Motor neuron (in vitro differentiated cells): ENCODE results near the gene AKT2. TPM values are rescaled to one million over a fixed set of nuclear protein-coding genes. Genes with fewer than 3 reads are reported as not detected.

ENCODE experiments used
- ATAC-seq, 8 experiments: fragments of 200-7000 bp; cut with Tn5 transposase; replicated peaks in 6 of 8; 2 replicates each; pipeline ENCODE4 v1.8.0; 2021; ENCODE audit warnings: mild to moderate bottlenecking in 8 of 8, moderate library complexity in 8 of 8
- H3K27ac ChIP-seq, 2 donors: fragments of 250-450 bp; sonication (Bioruptor Pico); 2 replicates each; pipeline ENCODE4 v1.9.0; 2021; ENCODE audit warnings: antibody characterized with exemption in 2 of 2, mild to moderate bottlenecking in 2 of 2, moderate library complexity in 1 of 2
- H3K4me1 ChIP-seq, 2 donors: fragments of 250-450 bp; sonication (Bioruptor Pico); replicated peaks in 1 of 2; 2 replicates each; pipeline ENCODE4 v1.6.1; 2021; ENCODE audit warnings: antibody characterized with exemption in 2 of 2, mild to moderate bottlenecking in 2 of 2, moderate library complexity in 1 of 2
- H3K4me3 ChIP-seq, 5 donors: fragments of 250-450 bp; sonication (Bioruptor Pico); 2 replicates each; pipeline ENCODE4 v1.9.0; 2021; ENCODE audit warnings: antibody characterized with exemption in 5 of 5, mild to moderate bottlenecking in 5 of 5, moderate library complexity in 4 of 5
- WGBS, 10 experiments: fragments of 450-650 bp; shearing (Covaris generic); methylation state at CpG; one replicate each; pipeline ENCODE4 v1.0.0; 2022; 5-methylcytosine and 5-hydroxymethylcytosine counted together
- in situ Hi-C, 9 experiments: fragments of 400-800 bp; cut with MboI; loops; one replicate each; pipeline ENCODE4 v1.15.0; 2021; ENCODE audit warnings: low sequenced_read_pairs in 9 of 9, low pct_unique_long_range_greater_than_20kb in 2 of 9; ENCODE audit not compliant: unreplicated experiment in 9 of 9
- total RNA-seq, 8 experiments: library from RNA; unstranded; fragments of 300-600 nt; gene quantifications; 2 replicates each; pipeline versions ENCODE4 v1.2.3 to v1.2.4, GENCODE V29; 2022

AKT2 gene
- total RNA-seq, 8 experiments from 2014 or later: 21.0 to 141 (median 44.0) TPM

DNA sequence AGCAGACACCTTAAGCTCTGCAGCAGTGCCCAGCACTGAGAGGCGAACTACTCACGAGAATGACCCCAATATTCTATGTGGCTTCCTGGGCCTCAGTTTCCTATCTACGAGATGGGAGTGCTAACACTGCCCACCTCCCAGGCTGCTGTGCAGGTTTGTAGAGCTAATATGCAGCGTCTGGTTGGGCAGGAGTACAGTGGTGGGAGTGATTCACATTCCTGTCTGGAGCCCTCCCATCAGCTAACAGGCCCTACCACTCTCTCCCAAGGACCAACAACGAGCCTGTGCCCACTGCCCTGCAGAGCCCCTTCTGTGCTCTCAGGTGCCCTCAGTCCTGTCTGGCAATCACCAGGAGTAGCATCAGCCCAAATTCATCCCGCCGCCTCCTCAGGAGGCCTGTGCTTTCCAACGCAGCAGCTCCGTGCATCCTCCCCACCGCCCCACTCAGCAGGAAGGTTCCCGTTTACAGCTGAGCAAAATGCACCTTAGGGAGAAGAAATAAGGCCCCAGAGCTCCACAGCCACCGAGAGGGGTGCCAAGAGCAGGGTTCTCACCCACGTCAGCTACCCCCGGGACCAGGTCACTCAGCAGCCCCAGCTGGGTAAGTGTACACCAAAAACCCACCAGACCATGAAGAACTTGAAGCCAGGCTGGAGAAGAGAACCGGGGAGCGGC, 6.6 kb downstream of the AKT2 start:
- ATAC-seq: no peak
- Histone ChIP-seq H3K4me1 (peaks cover 34 to 36% of the 10 kb centered on the region in 2 donors), H3K4me3 (no peak overlapping the region), H3K27ac (peak overlapping the region; percentile 68)
- in situ Hi-C loops: no loop called here
- 11 to 95% (median 80%) methylated on average over 1 to 5 of the region's 16 CpGs; no CpG with 5 or more reads in 5 of the 10 experiments for WGBS, 10 experiments

GRCh38 chr19:40277356-40278059, 7.6 kb downstream of the AKT2 start:
- peak overlapping the region; percentile 68 for H3K27ac ChIP-seq
- no peak overlapping the region for H3K4me3 ChIP-seq
- peak in 5 of 8 experiments; percentile 19 to 61 (median 44) for ATAC-seq
- peaks cover 29 to 32% of the 10 kb centered on the region in 2 donors for H3K4me1 ChIP-seq
- in situ Hi-C loops: no loop called here
- 11 to 94% (median 92%) methylated on average over 2 to 3 of the region's 10 CpGs; no CpG with 5 or more reads in 7 of the 10 experiments for WGBS, 10 experiments

GRCh38 chr19:40274585-40275544, 10.3 kb downstream of the AKT2 start:
- H3K4me3 ChIP-seq: no peak overlapping the region
- H3K4me1 ChIP-seq: peaks cover 29 to 32% of the 10 kb centered on the region in 2 donors
- H3K27ac ChIP-seq: no peak overlapping the region
- peak in 2 of 8 experiments; percentile 4 to 7 for ATAC-seq
- in situ Hi-C loops: no loop called here
- WGBS, 10 experiments: 8 to 86% (median 68%) methylated on average over 2 to 9 of the region's 28 CpGs; no CpG with 5 or more reads in 3 of the 10 experiments

DNA sequence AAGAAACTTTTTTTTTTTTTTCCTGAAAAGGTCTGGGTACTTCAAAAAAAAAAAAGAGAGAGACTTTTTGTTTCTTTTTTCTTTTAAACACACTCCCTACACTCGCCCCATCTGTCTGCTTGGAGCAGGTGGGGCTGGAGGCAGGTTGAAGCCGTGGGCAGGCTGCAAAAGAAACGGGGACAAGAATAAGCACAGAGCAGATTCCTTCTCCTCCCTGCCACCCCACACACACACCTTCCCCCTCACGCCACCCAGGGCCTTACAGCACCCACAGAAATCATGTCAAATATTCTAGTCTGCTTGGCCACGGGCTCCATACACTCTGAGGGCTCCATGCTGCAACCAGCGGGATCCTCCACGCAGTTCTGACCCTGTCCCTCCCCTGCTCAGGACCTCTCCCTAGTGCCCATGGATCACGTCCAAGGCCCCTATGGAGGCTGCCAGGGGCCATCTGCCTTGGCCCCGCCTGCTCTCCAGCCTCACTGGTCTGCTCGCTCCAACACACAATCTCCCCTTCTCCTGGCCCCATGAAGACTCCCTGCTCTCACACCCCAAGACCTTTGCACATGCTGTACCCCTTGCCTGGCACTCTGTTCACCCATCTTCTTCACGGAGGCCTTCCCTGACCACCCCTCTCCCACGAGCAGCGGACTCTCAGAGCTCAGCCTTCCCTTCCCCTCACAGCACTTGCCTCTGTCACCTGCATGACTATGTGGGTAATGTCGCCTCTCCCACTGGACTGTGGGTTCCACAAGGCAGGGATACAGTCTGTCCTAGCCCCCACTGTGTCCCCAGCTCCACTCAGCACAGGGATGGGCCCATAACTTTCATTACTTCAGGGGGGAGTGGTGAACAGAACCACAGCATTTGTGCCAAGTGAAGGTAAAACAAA, 11.4 kb downstream of the AKT2 start:
- no peak overlapping the region for H3K4me3 ChIP-seq
- in situ Hi-C loops: no loop called here
- peaks cover 23 to 25% of the 10 kb centered on the region in 2 donors for H3K4me1 ChIP-seq
- peak in 2 of 8 experiments; percentile 8 to 11 for ATAC-seq
- 63 to 100% (median 70%) methylated on average over 1 to 9 of the region's 14 CpGs; no CpG with 5 or more reads in 3 of the 10 experiments for WGBS, 10 experiments
- no peak overlapping the region for H3K27ac ChIP-seq

- WGBS, 10 experiments: 80 to 100% (median 89%) methylated on average over 1 to 11 of the region's 14 CpGs; no CpG with 5 or more reads in 3 of the 10 experiments
- H3K4me1 ChIP-seq: peaks cover 9 to 12% of the 10 kb centered on the region in 2 donors
- in situ Hi-C loops: no loop called here
- H3K4me3 ChIP-seq: no peak overlapping the region
- no peak for ATAC-seq
- H3K27ac ChIP-seq: no peak overlapping the region
These were observed 12.9 kb downstream of the AKT2 start for GRCh38 chr19:40272261-40272660.

DNA sequence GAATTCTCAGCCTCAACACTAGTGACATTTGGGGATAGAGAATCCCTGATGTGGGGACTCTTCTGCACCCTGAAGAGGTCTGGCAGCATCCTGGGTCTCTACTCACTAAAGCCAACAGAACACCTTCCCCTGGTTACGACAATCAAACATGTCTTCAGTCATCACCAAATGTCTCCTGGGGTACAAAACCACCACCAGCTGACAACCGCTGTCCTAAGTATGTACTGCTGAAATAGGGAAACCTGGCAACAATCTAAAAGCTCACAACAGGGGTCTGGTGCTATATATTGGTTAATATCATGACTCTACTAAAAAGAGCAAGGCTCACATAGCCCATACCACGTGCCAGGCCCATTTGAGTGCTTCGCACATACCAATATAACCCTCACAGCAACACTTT, 13.4 kb downstream of the AKT2 start:
- 60 to 100% (median 100%) methylated on average over 1 of the region's 4 CpGs; no CpG with 5 or more reads in 4 of the 10 experiments for WGBS, 10 experiments
- Histone ChIP-seq H3K4me3 (no peak overlapping the region), H3K4me1 (peaks cover 7 to 10% of the 10 kb centered on the region in 2 donors), H3K27ac (no peak overlapping the region)
- ATAC-seq: no peak
- in situ Hi-C loops: no loop called here

GRCh38 chr19:40270362-40271089, 14.6 kb downstream of the AKT2 start:
- H3K4me3 ChIP-seq: no peak overlapping the region
- no peak for ATAC-seq
- H3K27ac ChIP-seq: no peak overlapping the region
- peaks cover 7 to 9% of the 10 kb centered on the region in 2 donors for H3K4me1 ChIP-seq
- 90 to 100% (median 100%) methylated on average over 2 to 5 of the region's 12 CpGs; no CpG with 5 or more reads in 4 of the 10 experiments for WGBS, 10 experiments
- in situ Hi-C loops: no loop called here

DNA sequence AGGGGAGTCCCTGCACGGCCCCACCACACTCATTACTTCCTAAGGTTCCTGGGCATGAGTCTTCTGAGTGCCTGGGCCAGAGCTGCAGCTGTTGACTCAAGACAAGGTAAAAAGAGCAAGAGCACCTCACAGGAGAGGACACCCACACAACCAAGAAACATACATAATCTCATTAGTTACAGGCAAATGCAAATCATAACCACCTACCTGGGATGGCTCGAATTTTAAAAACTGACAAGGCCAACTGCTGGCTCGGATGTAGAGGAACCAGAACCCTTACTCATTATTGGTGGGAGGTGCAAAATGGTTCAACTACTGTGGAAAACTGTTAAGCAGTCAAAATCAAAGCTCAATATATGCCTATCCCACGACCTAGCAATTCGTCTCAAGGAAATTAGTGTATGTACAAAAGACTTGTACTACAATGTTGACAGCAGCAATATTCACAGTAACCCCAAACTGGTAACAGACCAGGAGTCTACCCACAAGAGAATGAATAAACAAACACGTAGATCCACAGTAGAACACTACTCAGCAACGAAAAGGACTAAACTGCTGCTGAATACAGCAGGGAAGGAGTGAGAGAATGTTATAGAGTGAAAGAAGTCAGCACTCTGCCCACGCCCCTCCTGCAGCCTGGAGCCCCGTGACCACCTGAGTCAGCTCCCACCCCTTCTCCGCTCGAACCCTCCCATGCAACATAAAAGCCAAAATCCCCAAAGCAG, 15.8 kb downstream of the AKT2 start:
- Histone ChIP-seq H3K4me3 (no peak overlapping the region), H3K27ac (no peak overlapping the region), H3K4me1 (peaks cover 0 to 3% of the 10 kb centered on the region in 2 donors)
- ATAC-seq: no peak
- in situ Hi-C loops: no loop called here
- WGBS, 10 experiments: 63 to 100% (median 87%) methylated on average over 1 to 8 of the region's 11 CpGs; no CpG with 5 or more reads in 1 of the 10 experiments

- Histone ChIP-seq H3K27ac (no peak overlapping the region), H3K4me1 (no peaks in the 10 kb centered on the region), H3K4me3 (no peak overlapping the region)
- in situ Hi-C loops: no loop called here
- WGBS, 10 experiments: 71 to 100% (median 83%) methylated on average over 1 to 4 of the region's 6 CpGs; no CpG with 5 or more reads in 6 of the 10 experiments
- no peak for ATAC-seq
These were observed 17.5 kb downstream of the AKT2 start for GRCh38 chr19:40267601-40267997.

- ATAC-seq: no peak
- Histone ChIP-seq H3K27ac (no peak overlapping the region), H3K4me1 (no peaks in the 10 kb centered on the region), H3K4me3 (no peak overlapping the region)
- 63 to 95% (median 71%) methylated on average over 2 to 4 of the region's 15 CpGs; no CpG with 5 or more reads in 4 of the 10 experiments for WGBS, 10 experiments
- in situ Hi-C loops: no loop called here
These were observed 18.1 kb downstream of the AKT2 start for GRCh38 chr19:40266912-40267600.
